T-cell (primary cell): ENCODE results near the gene CYSTM1. TPM values are rescaled to one million over a fixed set of nuclear protein-coding genes. Genes with fewer than 3 reads are reported as not detected.

Source experiments
- ATAC-seq, 4 experiments: fragments of 200-7000 bp in 3 of 4; fragments of 150-1000 bp in 1 of 4; cut with Tn5 transposase; replicated peaks in 1 of 4; 1 replicate in 3 of 4; 2 replicates in 1 of 4; pipeline ENCODE4 v1.10.0; 2021; ENCODE audit warnings: moderate library complexity in 3 of 4, mild to moderate bottlenecking in 2 of 4, moderate number of reproducible peaks in 1 of 4
- CTCF ChIA-PET, 2 donors: fragments of 300-600 bp; sonication (Branson Sonifier 250); formaldehyde crosslinking; loops; one replicate each; lab custom pipeline; 2022; ENCODE audit warnings: antibody characterized with exemption in 2 of 2; lab: Charles Lee
- POLR2A ChIA-PET, 2 donors: fragments of 300-600 bp; sonication (Branson Sonifier 250); formaldehyde crosslinking; loops; one replicate each; lab custom pipeline; 2022; ENCODE audit warnings: antibody characterized with exemption in 2 of 2; lab: Charles Lee
- DNase-seq, 35 experiments: peaks; one replicate each; pipeline versions ENCODE4 v3.0.0 to v3.0.0-alpha.2; 2013 to 2023
- H3K27ac ChIP-seq: one replicate; pipeline ENCODE4 v1.5.1; 2013; ENCODE audit warnings: low read length
- H3K27me3 ChIP-seq, 2 experiments: replicated peaks in 1 of 2; 1 replicate in 1 of 2; 2 replicates in 1 of 2; pipeline versions ENCODE4 v1.6.1 to v1.7.0; 2013; ENCODE audit warnings: low read length in 1 of 2, mixed read lengths in 1 of 2; ENCODE audit not compliant: control insufficient read depth in 2 of 2, insufficient read depth in 2 of 2; ENCODE audit errors: extremely low read depth in 1 of 2
- H3K36me3 ChIP-seq, 2 donors: 1 replicate in 1 of 2; 2 replicates in 1 of 2; pipeline versions ENCODE4 v1.6.1 to v1.7.0; 2013; ENCODE audit warnings: low read length in 1 of 2; ENCODE audit not compliant: control insufficient read depth in 2 of 2, insufficient read depth in 1 of 2; ENCODE audit errors: extremely low read depth in 1 of 2
- H3K4me1 ChIP-seq, 2 experiments: 1 replicate in 1 of 2; 2 replicates in 1 of 2; pipeline versions ENCODE4 v1.6.1 to v1.7.0; 2013; ENCODE audit warnings: low read length in 2 of 2, mixed read lengths in 1 of 2; ENCODE audit not compliant: insufficient read depth in 2 of 2, control insufficient read depth in 1 of 2; ENCODE audit errors: extremely low read depth in 1 of 2
- H3K4me3 ChIP-seq, 2 donors: 1 replicate in 1 of 2; 2 replicates in 1 of 2; pipeline versions ENCODE4 v1.5.1 to v1.7.0; 2013; ENCODE audit warnings: mild to moderate bottlenecking in 2 of 2, low read length in 1 of 2, moderate library complexity in 1 of 2; ENCODE audit not compliant: control insufficient read depth in 1 of 2; ENCODE audit errors: extremely low read depth in 1 of 2
- H3K9me3 ChIP-seq: 2 replicates; pipeline ENCODE4 v1.7.0; 2013
- H3K27ac Mint-ChIP-seq, 2 donors: one replicate each; pipeline ENCODE4 v1.8.0; 2020 to 2021; ENCODE audit warnings: mild to moderate bottlenecking in 2 of 2, mixed read lengths in 2 of 2
- H3K27me3 Mint-ChIP-seq, 2 donors: one replicate each; pipeline ENCODE4 v1.8.0; 2021 to 2022; ENCODE audit warnings: mixed read lengths in 2 of 2
- H3K36me3 Mint-ChIP-seq: one replicate; pipeline ENCODE4 v1.8.0; 2021; ENCODE audit warnings: mixed read lengths
- H3K4me1 Mint-ChIP-seq, 3 donors: one replicate each; pipeline ENCODE4 v1.8.0; 2020 to 2022; ENCODE audit warnings: mixed read lengths in 3 of 3, mild to moderate bottlenecking in 1 of 3
- H3K4me3 Mint-ChIP-seq, 3 donors: one replicate each; pipeline ENCODE4 v1.8.0; 2020 to 2022; ENCODE audit warnings: mild to moderate bottlenecking in 3 of 3, mixed read lengths in 3 of 3, moderate library complexity in 3 of 3
- H3K9me3 Mint-ChIP-seq, 3 donors: one replicate each; pipeline ENCODE4 v1.8.0; 2020 to 2022; ENCODE audit warnings: mixed read lengths in 3 of 3
- WGBS: methylation state at CpG from one replicate; pipeline ENCODE4 v1.1.5; 2013; ENCODE audit warnings: missing lambda C conversion rate; ENCODE audit not compliant: insufficient coverage; 5-methylcytosine and 5-hydroxymethylcytosine counted together
- total RNA-seq, 35 experiments: library from RNA in 6 of 35; stranded (reverse) in 6 of 35; fragments of 120-200 nt in 1 of 35; gene quantifications; one replicate each; pipeline versions ENCODE4 v1.2.1 to v1.2.4 and lab custom pipeline; 2013 to 2026

Gene CYSTM1
- total RNA-seq, 5 donors from 2014 or later (not counting 1 experiment from before 2014, with no cell fraction given): 1.9 to 6.0 (median 5.0) TPM

DNA sequence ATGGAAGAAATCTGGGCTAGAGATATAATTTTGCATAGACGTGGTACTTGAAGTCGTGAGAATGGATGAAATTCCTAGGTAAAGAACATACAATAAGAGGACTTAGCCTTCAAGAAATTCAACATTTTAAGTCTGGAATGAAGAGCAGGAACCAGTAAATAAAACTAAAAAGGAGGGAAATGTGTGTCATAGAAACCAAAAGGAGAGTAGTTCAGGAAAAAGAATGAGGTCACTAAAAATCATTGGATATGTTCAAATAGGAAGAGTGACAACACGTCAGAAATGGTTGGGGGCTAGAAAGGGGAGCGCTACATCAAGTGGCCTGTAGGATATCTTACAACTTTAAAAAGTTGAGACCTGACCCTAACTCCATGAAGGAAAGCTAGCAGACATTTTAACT, 83.9 kb downstream of the CYSTM1 start:
- Mint-ChIP-seq H3K27ac (peak overlapping the region; percentile 59 to 85), H3K4me1 (peaks cover 16 to 50% (median 37%) of the 10 kb centered on the region in 3 donors), H3K4me3 (peak overlapping the region in 1 of 3 donors; percentile 21), H3K36me3 (peaks cover 41% of the 10 kb centered on the region), H3K9me3 (peaks cover 0 to 4% (median 0%) of the 10 kb centered on the region in 3 donors), H3K27me3 (no peaks in the 10 kb centered on the region)
- H3K9me3 ChIP-seq: no peaks in the 10 kb centered on the region
- no peak overlapping the region for H3K4me3 ChIP-seq
- 100% methylated on average over 1 of the region's 4 CpGs for WGBS
- peaks cover 8 to 9% of the 10 kb centered on the region in 2 experiments for H3K4me1 ChIP-seq
- no peak for DNase-seq
- CTCF ChIA-PET: interaction anchor here in 1 of 2 donors (0.7 kb wide), 1 partner anchor 24 kb away, joined by 4 read pairs; no protein-coding TSS in a partner anchor
- POLR2A ChIA-PET: interaction anchor here in 1 of 2 donors (0.7 kb wide), 1 partner anchor 1802 kb away, joined by 5 read pairs; no protein-coding TSS in a partner anchor
- peak overlapping the region; percentile 67 for H3K27ac ChIP-seq
- ATAC-seq: no peak
- no peaks in the 10 kb centered on the region for H3K27me3 ChIP-seq
- peaks cover 0 to 11% of the 10 kb centered on the region in 2 donors for H3K36me3 ChIP-seq

DNA sequence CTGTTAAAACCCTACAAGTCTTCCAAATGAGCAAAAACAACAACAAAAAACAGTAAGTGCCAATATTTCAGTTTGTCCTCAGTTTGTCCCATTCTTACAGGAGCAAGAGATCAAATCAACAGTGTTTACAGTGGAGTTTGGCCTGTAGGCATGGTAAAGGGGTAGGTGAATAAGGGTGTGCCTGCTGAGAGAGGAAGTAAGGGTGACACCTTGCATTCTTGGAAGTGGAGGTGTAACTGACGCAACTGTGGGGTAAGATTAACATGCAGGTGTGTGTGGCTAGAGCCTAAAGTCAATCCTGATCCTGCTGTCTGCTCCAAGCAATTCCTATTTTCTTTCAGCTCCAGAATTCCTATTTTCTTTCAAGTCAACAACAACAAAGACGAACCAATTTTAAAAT, 84.5 kb downstream of the CYSTM1 start:
- peaks cover 0 to 8% of the 10 kb centered on the region in 2 donors for H3K36me3 ChIP-seq
- no CpG with 5 or more reads among the region's 2 CpGs for WGBS
- H3K4me1 Mint-ChIP-seq: peaks cover 16 to 53% (median 37%) of the 10 kb centered on the region in 3 donors
- H3K9me3 Mint-ChIP-seq: peaks cover 0 to 4% (median 0%) of the 10 kb centered on the region in 3 donors
- peak overlapping the region in 1 of 3 donors; percentile 21 for H3K4me3 Mint-ChIP-seq
- H3K9me3 ChIP-seq: no peaks in the 10 kb centered on the region
- H3K27ac ChIP-seq: peak overlapping the region; percentile 67
- no peaks in the 10 kb centered on the region for H3K27me3 Mint-ChIP-seq
- H3K27ac Mint-ChIP-seq: peak overlapping the region; percentile 37 to 85
- peak overlapping the region in 1 of 2 donors; percentile 10 for H3K4me3 ChIP-seq
- peaks cover 45% of the 10 kb centered on the region for H3K36me3 Mint-ChIP-seq
- DNase-seq (peak in 1 of 35 experiments; percentile 20), ATAC-seq (peak; percentile 65 to 93 (median 80))
- CTCF ChIA-PET: no interaction called here
- no peaks in the 10 kb centered on the region for H3K27me3 ChIP-seq
- peaks cover 8 to 9% of the 10 kb centered on the region in 2 experiments for H3K4me1 ChIP-seq
- POLR2A ChIA-PET: no interaction called here

DNA sequence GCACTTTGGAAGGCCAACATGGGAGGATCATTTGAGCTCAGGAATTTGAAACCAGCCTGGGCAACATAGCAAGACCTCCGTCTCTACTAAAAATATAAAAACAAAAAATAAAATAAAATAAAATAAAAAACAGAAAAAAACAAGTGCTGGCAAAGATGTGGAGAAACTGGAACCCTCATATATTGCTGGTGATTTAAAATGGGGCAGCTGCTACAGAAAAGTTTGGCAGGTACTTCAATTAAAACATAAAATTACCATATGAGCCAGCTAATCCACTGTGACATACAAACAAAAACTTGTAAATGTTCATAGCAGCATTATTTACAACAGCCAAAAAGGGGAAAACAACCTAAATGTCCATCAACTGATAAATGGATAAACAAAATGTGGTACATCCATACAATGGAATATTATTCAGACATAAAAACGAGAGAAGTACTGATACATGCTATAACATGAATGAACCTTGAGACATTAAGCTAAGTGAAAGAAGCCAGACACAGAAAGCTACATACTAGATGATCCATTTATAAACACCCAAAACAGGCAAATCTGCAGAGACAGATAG, 85.2 kb downstream of the CYSTM1 start:
- ChIA-PET CTCF (interaction anchor here (0.8 to 1.7 kb wide), 3 partner anchors 8 to 92 kb away, joined by 3 to 12 read pairs (median 5); no protein-coding TSS in a partner anchor), POLR2A (interaction anchor here (0.5 to 0.6 kb wide), 2 partner anchors 598 to 926 kb away, joined by 4 read pairs; no protein-coding TSS in a partner anchor)

DNA sequence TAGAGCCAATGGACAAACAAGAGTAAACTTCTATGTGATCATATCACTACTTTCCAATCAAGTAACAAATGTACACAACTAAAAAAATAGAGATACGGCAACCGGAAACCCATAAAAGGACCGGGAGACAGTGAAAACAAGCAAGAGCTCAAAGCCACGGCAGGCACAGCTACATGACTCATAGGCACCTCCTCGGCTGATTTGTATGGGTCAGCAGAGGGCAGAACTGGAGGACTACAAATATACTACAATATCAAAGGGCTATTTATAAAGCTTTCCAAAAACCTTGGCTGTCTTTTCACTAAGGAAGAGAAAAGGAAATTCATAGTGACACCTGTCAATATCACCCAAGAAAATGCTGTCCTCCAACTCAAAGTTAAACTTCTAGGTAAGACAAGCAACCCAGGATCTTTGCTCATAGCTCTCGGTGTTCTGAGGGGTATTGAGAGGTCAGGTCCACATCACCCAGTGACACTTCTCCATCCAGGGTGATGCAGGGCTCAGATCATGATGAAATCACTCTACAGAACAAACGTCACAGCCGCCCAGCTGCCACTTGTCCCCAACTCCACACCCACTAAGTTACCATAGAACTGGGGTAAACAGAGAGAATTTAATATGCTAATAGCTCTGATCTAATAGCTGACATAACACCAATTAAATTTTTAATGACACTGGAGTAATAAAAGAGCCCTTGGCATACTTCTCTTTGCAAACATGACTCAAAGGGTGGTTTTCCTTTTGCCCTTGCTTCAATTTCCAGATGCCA, 86.6 kb downstream of the CYSTM1 start:
- Histone ChIP-seq H3K27me3 (no peaks in the 10 kb centered on the region), H3K9me3 (no peaks in the 10 kb centered on the region), H3K4me3 (no peak overlapping the region), H3K27ac (peak overlapping the region; percentile 41), H3K4me1 (peaks cover 11 to 17% of the 10 kb centered on the region in 2 experiments), H3K36me3 (peaks cover 0 to 6% of the 10 kb centered on the region in 2 donors)
- POLR2A ChIA-PET: interaction anchor here in 1 of 2 donors (0.7 kb wide), 1 partner anchor 17 kb away, joined by 5 read pairs; no protein-coding TSS in a partner anchor
- Mint-ChIP-seq H3K27me3 (no peaks in the 10 kb centered on the region), H3K36me3 (peaks cover 45% of the 10 kb centered on the region), H3K27ac (peak overlapping the region; percentile 48 to 64), H3K4me1 (peaks cover 33 to 70% (median 54%) of the 10 kb centered on the region in 3 donors), H3K4me3 (no peak overlapping the region), H3K9me3 (peaks cover 0 to 4% (median 0%) of the 10 kb centered on the region in 3 donors)
- CTCF ChIA-PET: interaction anchor here in 1 of 2 donors (0.7 to 1.7 kb wide), 4 partner anchors 17 to 97 kb away, joined by 3 to 5 read pairs (median 4); no protein-coding TSS in a partner anchor
- 69% methylated on average over 3 of the region's 8 CpGs for WGBS
- peak in 4 of 35 experiments; percentile 14 to 52 (median 30) for DNase-seq
- ATAC-seq: peak in 3 of 4 experiments; percentile 43 to 60 (median 51)

More for the DNA sequence above, 85.2 kb downstream of the CYSTM1 start:
- Mint-ChIP-seq H3K4me1 (peaks cover 18 to 56% (median 40%) of the 10 kb centered on the region in 3 donors), H3K9me3 (peaks cover 0 to 4% (median 0%) of the 10 kb centered on the region in 3 donors), H3K36me3 (peaks cover 45% of the 10 kb centered on the region), H3K4me3 (no peak overlapping the region), H3K27ac (peak overlapping the region in 1 of 2 donors; percentile 85), H3K27me3 (no peaks in the 10 kb centered on the region)
- Histone ChIP-seq H3K36me3 (peaks cover 0 to 6% of the 10 kb centered on the region in 2 donors), H3K27ac (peak overlapping the region; percentile 67), H3K9me3 (no peaks in the 10 kb centered on the region), H3K27me3 (no peaks in the 10 kb centered on the region), H3K4me3 (no peak overlapping the region), H3K4me1 (peaks cover 8 to 10% of the 10 kb centered on the region in 2 experiments)
- no CpG with 5 or more reads among the region's 2 CpGs for WGBS
- ATAC-seq (no peak), DNase-seq (no peak)

DNA sequence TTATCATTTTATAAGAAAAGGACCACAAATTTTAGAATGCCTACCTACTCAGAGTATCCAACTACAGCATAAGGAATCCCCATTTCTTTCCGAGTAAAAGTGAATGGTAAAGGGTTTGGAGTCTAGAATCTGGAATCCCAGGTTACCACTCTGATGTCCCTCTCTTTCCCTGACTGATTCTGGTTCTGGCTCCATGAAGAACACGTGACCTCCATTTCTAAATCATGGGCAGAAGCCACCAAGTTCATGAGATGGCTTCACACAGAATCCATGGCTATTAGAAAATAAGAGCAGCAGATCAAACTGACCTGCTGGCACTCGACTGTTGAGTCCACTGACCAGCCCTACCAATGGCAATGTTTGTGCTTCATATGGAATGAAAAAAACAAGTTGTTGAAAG, 87.2 kb downstream of the CYSTM1 start:
- H3K9me3 Mint-ChIP-seq: peaks cover 0 to 4% (median 0%) of the 10 kb centered on the region in 3 donors
- Histone ChIP-seq H3K27ac (no peak overlapping the region), H3K27me3 (no peaks in the 10 kb centered on the region), H3K36me3 (peaks cover 0 to 6% of the 10 kb centered on the region in 2 donors), H3K4me1 (peaks cover 14 to 23% of the 10 kb centered on the region in 2 experiments), H3K9me3 (no peaks in the 10 kb centered on the region), H3K4me3 (no peak overlapping the region)
- H3K27me3 Mint-ChIP-seq: no peaks in the 10 kb centered on the region
- no peak overlapping the region for H3K4me3 Mint-ChIP-seq
- DNase-seq (no peak), ATAC-seq (no peak)
- ChIA-PET POLR2A (interaction anchor here in 1 of 2 donors (0.6 to 0.7 kb wide), 2 partner anchors 12 to 18 kb away, joined by 3 to 5 read pairs; no protein-coding TSS in a partner anchor), CTCF (interaction anchor here in 1 of 2 donors (0.6 kb wide), 1 partner anchor 15 kb away, joined by 5 read pairs; no protein-coding TSS in a partner anchor)
- H3K36me3 Mint-ChIP-seq: peaks cover 44% of the 10 kb centered on the region
- peaks cover 39 to 75% (median 60%) of the 10 kb centered on the region in 3 donors for H3K4me1 Mint-ChIP-seq
- 100% methylated on average over 2 of the region's 3 CpGs for whole genome bisulfite sequencing
- H3K27ac Mint-ChIP-seq: no peak overlapping the region
